ENCODE data around the gene SERPIND1. TPM values are rescaled to one million over a fixed set of nuclear protein-coding genes. Genes with fewer than 3 reads are reported as not detected.

SERPIND1 gene
- total and polyA plus RNA-seq, 10 of the 15 experiments (the other 5 are each of a cell fraction or from before 2014, with no cell fraction given): 0.08 to 0.85 (median 0.38) TPM; not detected in 1

DNA sequence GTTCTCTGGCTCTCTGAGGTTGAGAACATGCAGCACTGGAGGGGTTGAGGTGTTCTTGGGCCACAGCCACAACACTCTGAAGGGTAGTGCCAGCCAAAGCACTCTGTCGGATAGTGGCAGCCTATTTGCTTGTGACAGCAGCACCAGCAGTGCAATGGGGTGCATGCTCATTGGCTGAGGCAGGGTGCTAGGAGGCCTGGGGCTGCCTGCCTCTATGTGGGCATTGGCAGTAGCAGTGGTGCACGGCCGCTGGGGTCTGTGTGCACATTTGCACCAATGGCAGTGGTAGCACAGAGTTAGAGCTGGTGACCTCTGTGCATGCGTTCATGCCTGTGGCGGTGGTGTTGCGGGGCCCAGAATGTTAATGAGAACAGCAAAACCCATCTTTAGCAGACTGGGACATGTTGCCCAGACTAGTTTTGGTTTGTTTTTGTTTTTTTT lies 59.3 kb downstream of the SERPIND1 start:
- in situ Hi-C loops (cut with MboI): no loop called here
- no peak overlapping the region for H3K27ac ChIP-seq (ENCODE audit: control insufficient read depth, insufficient read depth)
- H2AFZ ChIP-seq (ENCODE audit: control insufficient read depth, low read depth, low read length): no peak overlapping the region
- no peaks in the 10 kb centered on the region for H4K20me1 ChIP-seq (ENCODE audit: control insufficient read depth, insufficient read depth)
- no peak for FAIRE-seq
- no peak for DNase-seq (ENCODE audit: low read depth, low spot score)
- ChIA-PET RAD21 (ENCODE audit: unreplicated experiment) (no interaction called here), SMC1A (ENCODE audit: uncharacterized antibody, unreplicated experiment) (no interaction called here), CTCF (no interaction called here), POLR2A (no interaction called here)
- no peak overlapping the region for H3K9ac ChIP-seq (ENCODE audit: control insufficient read depth, insufficient read depth, low read length)
- BruUV-seq (replicated peaks): no TSS peak
- H3K4me1 ChIP-seq (ENCODE audit: control insufficient read depth, insufficient read depth, low read length): peaks cover 5% of the 10 kb centered on the region
- no peak for ATAC-seq
- intact Hi-C loops (cut with micrococcal nuclease; ENCODE audit: unreplicated experiment): no loop called here
- H3K4me3 ChIP-seq: no peak overlapping the region
- H3K79me2 ChIP-seq (ENCODE audit: control insufficient read depth, insufficient read depth, low read length): no peaks in the 10 kb centered on the region; the same call in 1 of the 2 replicates
- no peaks in the 10 kb centered on the region for H3K27me3 ChIP-seq (replicated peaks in 1 of 2; ENCODE audit: control insufficient read depth in 2 of 2, insufficient read depth in 2 of 2, low read length in 1 of 2)
- WGBS (ENCODE audit: insufficient coverage, insufficient replicate concordance, low lambda C conversion rate, missing lambda C conversion rate): 97% methylated on average over 6 of the region's 6 CpGs
- TF ChIP-seq EED (IDR thresholded peaks at IDR 0.05; ENCODE audit: low read depth): no peak
- no peak for TF ChIP-seq JUND (IDR thresholded peaks at IDR 0.05; ENCODE audit: low read depth, low read length)
- H3K4me2 ChIP-seq (ENCODE audit: control insufficient read depth, insufficient read depth): no peak overlapping the region
- H3K9me3 ChIP-seq (replicated peaks; ENCODE audit: control insufficient read depth, insufficient read depth, low read length): no peaks in the 10 kb centered on the region
- H3K36me3 ChIP-seq (ENCODE audit: control insufficient read depth in 2 of 2, insufficient read depth in 2 of 2, low read length in 1 of 2): peaks cover 4 to 9% of the 10 kb centered on the region in 2 experiments

DNA sequence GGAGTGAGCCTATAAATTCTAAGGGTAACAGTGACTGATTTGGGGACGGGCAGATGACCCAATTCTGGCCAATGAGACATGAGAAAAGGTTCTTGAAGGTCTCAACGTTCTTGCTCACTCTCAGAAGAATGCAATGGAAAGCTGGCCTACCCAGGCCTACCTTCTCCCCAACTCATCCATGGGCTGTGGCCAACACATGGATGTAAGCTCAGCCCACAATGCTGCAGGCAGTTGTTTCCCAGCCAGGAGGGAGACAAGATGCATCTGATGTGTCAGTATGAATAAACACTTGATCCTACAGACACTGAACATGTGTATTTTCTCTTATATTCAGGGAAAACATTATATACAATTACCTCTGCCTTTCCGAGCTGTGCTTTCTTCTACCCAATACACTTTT lies 60.3 kb downstream of the SERPIND1 start:
- no peak overlapping the region for H3K4me3 ChIP-seq
- in situ Hi-C loops (cut with MboI): no loop called here
- TF ChIP-seq RBBP5 (conservative IDR thresholded peaks at IDR 0.05): no peak
- TF ChIP-seq, protein P1, sequence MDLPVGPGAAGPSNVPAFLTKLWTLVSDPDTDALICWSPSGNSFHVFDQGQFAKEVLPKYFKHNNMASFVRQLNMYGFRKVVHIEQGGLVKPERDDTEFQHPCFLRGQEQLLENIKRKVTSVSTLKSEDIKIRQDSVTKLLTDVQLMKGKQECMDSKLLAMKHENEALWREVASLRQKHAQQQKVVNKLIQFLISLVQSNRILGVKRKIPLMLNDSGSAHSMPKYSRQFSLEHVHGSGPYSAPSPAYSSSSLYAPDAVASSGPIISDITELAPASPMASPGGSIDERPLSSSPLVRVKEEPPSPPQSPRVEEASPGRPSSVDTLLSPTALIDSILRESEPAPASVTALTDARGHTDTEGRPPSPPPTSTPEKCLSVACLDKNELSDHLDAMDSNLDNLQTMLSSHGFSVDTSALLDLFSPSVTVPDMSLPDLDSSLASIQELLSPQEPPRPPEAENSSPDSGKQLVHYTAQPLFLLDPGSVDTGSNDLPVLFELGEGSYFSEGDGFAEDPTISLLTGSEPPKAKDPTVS (IDR thresholded peaks at IDR 0.05; ENCODE audit: low read depth, low read length): no peak
- peaks cover 2% of the 10 kb centered on the region; the same call in 1 of the 2 replicates for H3K79me2 ChIP-seq (ENCODE audit: control insufficient read depth, insufficient read depth, low read length)
- intact Hi-C loops (cut with micrococcal nuclease; ENCODE audit: unreplicated experiment): no loop called here
- 98% methylated on average over 3 of the region's 3 CpGs for WGBS (ENCODE audit: insufficient coverage, insufficient replicate concordance, low lambda C conversion rate, missing lambda C conversion rate)
- ATAC-seq (no peak), FAIRE-seq (no peak), DNase-seq (ENCODE audit: low read depth, low spot score) (no peak)
- H3K9me3 ChIP-seq (replicated peaks; ENCODE audit: control insufficient read depth, insufficient read depth, low read length): no peaks in the 10 kb centered on the region
- POLR2A ChIA-PET: no interaction called here
- no TSS peak for BruUV-seq (replicated peaks)
- SMC1A ChIA-PET (ENCODE audit: uncharacterized antibody, unreplicated experiment): interaction anchor here (1.2 kb wide), 1 partner anchor 23 kb away, joined by 3 read pairs; no protein-coding TSS in a partner anchor
- no peaks in the 10 kb centered on the region for H4K20me1 ChIP-seq (ENCODE audit: control insufficient read depth, insufficient read depth)
- no peak overlapping the region for H2AFZ ChIP-seq (ENCODE audit: control insufficient read depth, low read depth, low read length)
- peaks cover 4 to 9% of the 10 kb centered on the region in 2 experiments for H3K36me3 ChIP-seq (ENCODE audit: control insufficient read depth in 2 of 2, insufficient read depth in 2 of 2, low read length in 1 of 2)
- H3K4me1 ChIP-seq (ENCODE audit: control insufficient read depth, insufficient read depth, low read length): peaks cover 5% of the 10 kb centered on the region
- CTCF ChIA-PET: interaction anchor here (0.6 to 1.1 kb wide), 2 partner anchors 8 to 83 kb away, joined by 3 read pairs; partner anchors contain the start of gene CRKL
- H3K9ac ChIP-seq (ENCODE audit: control insufficient read depth, insufficient read depth, low read length): no peak overlapping the region
- RAD21 ChIA-PET (ENCODE audit: unreplicated experiment): no interaction called here
- no peak overlapping the region for H3K4me2 ChIP-seq (ENCODE audit: control insufficient read depth, insufficient read depth)
- no peak overlapping the region for H3K27ac ChIP-seq (ENCODE audit: control insufficient read depth, insufficient read depth)
- H3K27me3 ChIP-seq (replicated peaks in 1 of 2; ENCODE audit: control insufficient read depth in 2 of 2, insufficient read depth in 2 of 2, low read length in 1 of 2): no peaks in the 10 kb centered on the region

Measured in GM12878 (cell line).